Right ventricle myocardium superior (tissue), 1 donor: ENCODE measurements around the gene MRPL21. TPM values are rescaled to one million over a fixed set of nuclear protein-coding genes. Genes with fewer than 3 reads are reported as not detected.

Source experiments
- ATAC-seq: fragments of 200-7000 bp; cut with Tn5 transposase; one replicate; pipeline ENCODE4 v1.9.1; 2020; ENCODE audit warnings: mild to moderate bottlenecking; ENCODE audit not compliant: poor library complexity
- DNase-seq: peaks from one replicate; pipeline ENCODE4 v3.0.0-alpha.2; 2020
- intact Hi-C: fragments of 100-400 bp; cut with DNase I; formaldehyde crosslinking; loops from one replicate; pipeline ENCODE4 v1.11.2; 2022
- total RNA-seq: library from RNA; stranded (reverse); fragmentation: NEBNext Ultra II Directional; extraction: Animal tissue kit (Norgen Biotek cat#: 25700); gene quantifications from one replicate; pipeline ENCODE4 v1.2.1, GENCODE V29; 2021
- donor health status: DM: no; HTN: yes; CAD: no; lungs with severe emphysema.

MRPL21 gene
- total RNA-seq, 1 donor from 2014 or later, result 124 TPM

- DNase-seq, result no peak
- intact Hi-C loops, result loop anchor here (10.0 kb wide), 1 partner anchor 161 kb away; no protein-coding TSS in a partner anchor
- ATAC-seq, result peak; percentile 36
Measured at GRCh38 chr11:68924073-68924925, 20.7 kb upstream of the MRPL21 start.

GRCh38 chr11:68923614-68924013 lies 20.0 kb upstream of the MRPL21 start:
- ATAC-seq, result no peak
- intact Hi-C loops, result loop anchor here (10.0 kb wide), 1 partner anchor 161 kb away; no protein-coding TSS in a partner anchor

GRCh38 chr11:68916439-68916838 lies 12.8 kb upstream of the MRPL21 start:
- intact Hi-C loops, result no loop called here
- ATAC-seq (no peak), DNase-seq (no peak)

More at GRCh38 chr11:68923614-68924013, 20.0 kb upstream of the MRPL21 start:
- no peak for DNase-seq

- intact Hi-C loops, result no loop called here
- ATAC-seq, result no peak
- no peak for DNase-seq
Measured at GRCh38 chr11:68914761-68915160, 11.1 kb upstream of the MRPL21 start.

- DNase-seq (no peak), ATAC-seq (no peak)
- intact Hi-C loops, result no loop called here
Measured at GRCh38 chr11:68913188-68913587, 9.6 kb upstream of the MRPL21 start.

GRCh38 chr11:68912254-68912653 lies 8.6 kb upstream of the MRPL21 start:
- intact Hi-C loops, result no loop called here
- DNase-seq, result no peak
- ATAC-seq, result no peak

GRCh38 chr11:68911731-68912130 lies 8.1 kb upstream of the MRPL21 start:
- no peak for ATAC-seq
- no peak for DNase-seq
- intact Hi-C loops, result no loop called here

GRCh38 chr11:68910965-68911364 lies 7.3 kb upstream of the MRPL21 start:
- intact Hi-C loops, result no loop called here
- ATAC-seq, result no peak
- no peak for DNase-seq

- intact Hi-C loops, result no loop called here
- peak; percentile 74 for ATAC-seq
- no peak for DNase-seq
Measured at GRCh38 chr11:68908273-68908672, 4.6 kb upstream of the MRPL21 start.

- DNase-seq (no peak), ATAC-seq (no peak)
- intact Hi-C loops, result no loop called here
Measured at GRCh38 chr11:68905421-68906360, 2.1 kb upstream of the MRPL21 start.

GRCh38 chr11:68904248-68904847 lies 716 bp upstream of the MRPL21 start:
- peak; percentile 54 for DNase-seq
- peak; percentile 54 for ATAC-seq
- intact Hi-C loops, result no loop called here

GRCh38 chr11:68900835-68901381 lies 2.7 kb downstream of the MRPL21 start:
- DNase-seq (no peak), ATAC-seq (no peak)
- intact Hi-C loops, result no loop called here

GRCh38 chr11:68897441-68897840 lies 6.2 kb downstream of the MRPL21 start:
- no peak for ATAC-seq
- DNase-seq, result no peak
- intact Hi-C loops, result no loop called here

- intact Hi-C loops, result no loop called here
- no peak for DNase-seq
- peak; percentile 66 for ATAC-seq
Measured at GRCh38 chr11:68896171-68896959, 7.3 kb downstream of the MRPL21 start.

- ATAC-seq, result no peak
- intact Hi-C loops, result no loop called here
- no peak for DNase-seq
Measured at GRCh38 chr11:68893282-68893681, 10.3 kb downstream of the MRPL21 start.

- DNase-seq, result no peak
- intact Hi-C loops, result no loop called here
- no peak for ATAC-seq
Measured at GRCh38 chr11:68892576-68892975, 11.1 kb downstream of the MRPL21 start.

GRCh38 chr11:68891351-68891948 lies 12.2 kb downstream of the MRPL21 start:
- peak; percentile 15 for ATAC-seq
- intact Hi-C loops, result no loop called here
- no peak for DNase-seq
